Stimulated activated CD8-positive, alpha-beta memory T cell treated with anti-CD3 and anti-CD28 coated beads, Interleukin-4, amount 100 ng/mL, for 48 hours (primary cell): ENCODE measurements around the gene LRRC3B.
"Not testable (repeated sequence)": the region's sequence is repeated elsewhere in the genome, so short reads cannot be mapped to it uniquely, and the experiment has no call there.

Experiments used
- DNase-seq: peaks from one replicate; pipeline ENCODE4 v3.0.0-alpha.2; 2020

LRRC3B gene

GRCh38 chr3:26622621-26623418 lies at the start of gene LRRC3B:
Gene LRRC3B, plus strand, starts transcription at chr3:26622772. Its CDS starts 86,901 bp downstream, at chr3:26709673.
- DNase-seq: no peak

GRCh38 chr3:26574766-26575165 lies 47.8 kb upstream of the LRRC3B start:
- no peak for DNase-seq

GRCh38 chr3:26579116-26579515 lies 43.5 kb upstream of the LRRC3B start:
- no peak for DNase-seq

GRCh38 chr3:26587571-26587970 lies 35.0 kb upstream of the LRRC3B start:
- DNase-seq: no peak

- DNase-seq: no peak
Measured at GRCh38 chr3:26588931-26589330, 33.6 kb upstream of the LRRC3B start.

- DNase-seq: no peak
Measured at GRCh38 chr3:26589678-26590077, 32.9 kb upstream of the LRRC3B start.

GRCh38 chr3:26590919-26591484 lies 31.6 kb upstream of the LRRC3B start:
- no peak for DNase-seq

GRCh38 chr3:26591926-26592325 lies 30.6 kb upstream of the LRRC3B start:
- no peak for DNase-seq

GRCh38 chr3:26592451-26592850 lies 30.1 kb upstream of the LRRC3B start:
- no peak for DNase-seq

- DNase-seq: no peak
Measured at GRCh38 chr3:26596335-26596734, 26.2 kb upstream of the LRRC3B start.

GRCh38 chr3:26603311-26603710 lies 19.3 kb upstream of the LRRC3B start:
- DNase-seq: not testable (repeated sequence)

- DNase-seq: not testable (repeated sequence)
Measured at GRCh38 chr3:26603771-26604170, 18.8 kb upstream of the LRRC3B start.

- no peak for DNase-seq
Measured at GRCh38 chr3:26614006-26614685, 8.4 kb upstream of the LRRC3B start.

GRCh38 chr3:26621176-26621575 lies 1.4 kb upstream of the LRRC3B start:
- no peak for DNase-seq

- DNase-seq: no peak
Measured at GRCh38 chr3:26621906-26622620, 509 bp upstream of the LRRC3B start.

GRCh38 chr3:26623419-26624208 lies 1.0 kb downstream of the LRRC3B start:
- no peak for DNase-seq

GRCh38 chr3:26624209-26624765 lies 1.7 kb downstream of the LRRC3B start:
- no peak for DNase-seq

GRCh38 chr3:26625187-26625586 lies 2.6 kb downstream of the LRRC3B start:
- DNase-seq: no peak

GRCh38 chr3:26627080-26627479 lies 4.5 kb downstream of the LRRC3B start:
- DNase-seq: no peak

GRCh38 chr3:26628915-26629314 lies 6.3 kb downstream of the LRRC3B start:
- no peak for DNase-seq

- DNase-seq: no peak
Measured at GRCh38 chr3:26630669-26631389, 8.3 kb downstream of the LRRC3B start.

GRCh38 chr3:26631390-26631738 lies 8.8 kb downstream of the LRRC3B start:
- no peak for DNase-seq
